ACC112 (cell line): ENCODE measurements around the gene PRTN3.

Experiments used
- H2AFZ ChIP-seq: fragments of 200-600 bp; sonication (generic); one replicate; pipeline ENCODE4 v1.6.0; 2017; ENCODE audit warnings: antibody characterized with exemption, low read length; ENCODE audit not compliant: unreplicated experiment
- H3K27ac ChIP-seq: fragments of 200-600 bp; sonication (generic); 2 replicates; pipeline ENCODE4 v1.5.1; 2014; ENCODE audit warnings: low read depth, mild to moderate bottlenecking, antibody characterized with exemption, low read length, moderate library complexity
- H3K27me3 ChIP-seq: fragments of 200-600 bp; sonication (generic); 2 replicates; pipeline ENCODE4 v1.6.1; 2014; ENCODE audit warnings: mild to moderate bottlenecking, antibody characterized with exemption, low read length, moderate library complexity, mixed read lengths; ENCODE audit not compliant: insufficient read depth
- H3K36me3 ChIP-seq: fragments of 200-600 bp; sonication (generic); 2 replicates; pipeline ENCODE4 v1.6.1; 2016; ENCODE audit warnings: mild to moderate bottlenecking, antibody characterized with exemption, low read length, moderate library complexity, mixed read lengths; ENCODE audit not compliant: insufficient read depth
- H3K4me1 ChIP-seq: fragments of 200-600 bp; sonication (generic); one replicate; pipeline ENCODE4 v1.6.1; 2016; ENCODE audit warnings: low read length, mixed read lengths; ENCODE audit not compliant: insufficient read depth, unreplicated experiment, control insufficient read depth
- H3K4me3 ChIP-seq: fragments of 200-600 bp; sonication (generic); 2 replicates; pipeline ENCODE4 v1.5.1; 2014; ENCODE audit warnings: mild to moderate bottlenecking, low read depth, low read length
- H3K79me2 ChIP-seq: fragments of 200-600 bp; sonication (generic); one replicate; pipeline ENCODE4 v1.6.0; 2016; ENCODE audit warnings: low read length; ENCODE audit not compliant: control insufficient read depth, unreplicated experiment, insufficient read depth

PRTN3 gene

GRCh38 chr19:861141-861755, 20.4 kb downstream of the PRTN3 start:
- Histone ChIP-seq H3K27ac (no peak overlapping the region), H3K79me2 (no peaks in the 10 kb centered on the region), H2AFZ (no peak overlapping the region), H3K4me1 (no peaks in the 10 kb centered on the region), H3K36me3 (no peaks in the 10 kb centered on the region), H3K4me3 (no peak overlapping the region), H3K27me3 (no peaks in the 10 kb centered on the region)

- H2AFZ ChIP-seq, result no peak overlapping the region
- H3K4me1 ChIP-seq, result no peaks in the 10 kb centered on the region
- H3K27me3 ChIP-seq, result no peaks in the 10 kb centered on the region
- no peak overlapping the region for H3K27ac ChIP-seq
- no peak overlapping the region for H3K4me3 ChIP-seq
- H3K36me3 ChIP-seq, result no peaks in the 10 kb centered on the region
- H3K79me2 ChIP-seq, result no peaks in the 10 kb centered on the region
These were observed 21.2 kb downstream of the PRTN3 start for GRCh38 chr19:861756-862580.

GRCh38 chr19:862581-863314, 21.9 kb downstream of the PRTN3 start:
- no peak overlapping the region for H2AFZ ChIP-seq
- H3K27me3 ChIP-seq, result no peaks in the 10 kb centered on the region
- no peak overlapping the region for H3K4me3 ChIP-seq
- H3K79me2 ChIP-seq, result no peaks in the 10 kb centered on the region
- no peaks in the 10 kb centered on the region for H3K36me3 ChIP-seq
- H3K27ac ChIP-seq, result no peak overlapping the region
- no peaks in the 10 kb centered on the region for H3K4me1 ChIP-seq

GRCh38 chr19:863315-863620, 22.5 kb downstream of the PRTN3 start:
- Histone ChIP-seq H3K4me3 (no peak overlapping the region), H3K36me3 (no peaks in the 10 kb centered on the region), H2AFZ (no peak overlapping the region), H3K27me3 (no peaks in the 10 kb centered on the region), H3K27ac (no peak overlapping the region), H3K79me2 (no peaks in the 10 kb centered on the region), H3K4me1 (no peaks in the 10 kb centered on the region)

- no peak overlapping the region for H2AFZ ChIP-seq
- no peaks in the 10 kb centered on the region for H3K27me3 ChIP-seq
- H3K4me1 ChIP-seq, result peaks cover 14% of the 10 kb centered on the region
- H3K79me2 ChIP-seq, result no peaks in the 10 kb centered on the region
- no peak overlapping the region for H3K4me3 ChIP-seq
- H3K27ac ChIP-seq, result no peak overlapping the region
- no peaks in the 10 kb centered on the region for H3K36me3 ChIP-seq
These were observed 26.0 kb downstream of the PRTN3 start for GRCh38 chr19:866769-867300.

- Histone ChIP-seq H3K27ac (no peak overlapping the region), H3K4me3 (no peak overlapping the region), H3K79me2 (no peaks in the 10 kb centered on the region), H3K27me3 (no peaks in the 10 kb centered on the region), H3K4me1 (peaks cover 14% of the 10 kb centered on the region), H3K36me3 (no peaks in the 10 kb centered on the region), H2AFZ (no peak overlapping the region)
These were observed 26.5 kb downstream of the PRTN3 start for GRCh38 chr19:867301-867793.

GRCh38 chr19:867855-868457, 27.2 kb downstream of the PRTN3 start:
- Histone ChIP-seq H3K36me3 (no peaks in the 10 kb centered on the region), H3K4me1 (peaks cover 14% of the 10 kb centered on the region), H3K27ac (no peak overlapping the region), H3K79me2 (no peaks in the 10 kb centered on the region), H3K4me3 (no peak overlapping the region), H2AFZ (no peak overlapping the region), H3K27me3 (no peaks in the 10 kb centered on the region)

GRCh38 chr19:868458-869244, 27.9 kb downstream of the PRTN3 start:
- no peaks in the 10 kb centered on the region for H3K27me3 ChIP-seq
- peak overlapping the region; percentile 63 for H3K27ac ChIP-seq
- H2AFZ ChIP-seq, result no peak overlapping the region
- no peaks in the 10 kb centered on the region for H3K79me2 ChIP-seq
- no peaks in the 10 kb centered on the region for H3K36me3 ChIP-seq
- peaks cover 14% of the 10 kb centered on the region for H3K4me1 ChIP-seq
- no peak overlapping the region for H3K4me3 ChIP-seq

GRCh38 chr19:869245-870177, 28.7 kb downstream of the PRTN3 start:
- Histone ChIP-seq H3K79me2 (no peaks in the 10 kb centered on the region), H3K4me1 (peaks cover 14% of the 10 kb centered on the region), H3K4me3 (no peak overlapping the region), H2AFZ (no peak overlapping the region), H3K27me3 (no peaks in the 10 kb centered on the region), H3K27ac (peak overlapping the region; percentile 63), H3K36me3 (no peaks in the 10 kb centered on the region)
